ENCODE measurements around the gene ARSH.
"Not testable (repeated sequence)": the region's sequence is repeated elsewhere in the genome, so short reads cannot be mapped to it uniquely, and the experiment has no call there.

GRCh38 chrX:2963992-2964794, 42.2 kb upstream of the ARSH start:
- not testable (repeated sequence) for TF ChIP-seq CTCF, POLR2AphosphoS5, POLR2A (IDR thresholded peaks at IDR 0.05)

Data from suprapubic skin (tissue), 4 donors.